NT2/D1 (cell line): ENCODE data around the gene CSGALNACT2.

Source experiments
- SUZ12 ChIP-seq: IDR thresholded peaks from 2 replicates; pipeline ENCODE4 v1.6.1; 2011; ENCODE audit not compliant: insufficient read length, insufficient read depth; ENCODE audit errors: extremely low read depth
- YY1 ChIP-seq: IDR thresholded peaks from 2 replicates; pipeline ENCODE4 v1.6.1; 2011; ENCODE audit not compliant: insufficient read length, insufficient read depth
- ZNF274 ChIP-seq: IDR thresholded peaks from 2 replicates; pipeline ENCODE4 v1.6.1; 2011; ENCODE audit warnings: mild to moderate bottlenecking, low read depth, low read length

- TF ChIP-seq YY1 (no peak), SUZ12 (no peak), ZNF274 (no peak)
These were observed 92.1 kb downstream of the CSGALNACT2 start for GRCh38 chr10:43230101-43230908.
